OCI-LY7 (cell line): ENCODE results near the gene TMPRSS3. TPM values are rescaled to one million over a fixed set of nuclear protein-coding genes. Genes with fewer than 3 reads are reported as not detected.

Source experiments
- BruUV-seq: library from RNA; stranded (reverse); fragments of 400-500 nt; replicated peaks from 2 replicates; lab custom pipeline; 2021; lab: Mats Ljungman, UMichigan
- CTCF ChIA-PET: fragments of 300-600 bp; sonication (Branson Sonifier 250); formaldehyde crosslinking; loops from one replicate; lab custom pipeline; 2022; ENCODE audit warnings: antibody characterized with exemption; ENCODE audit not compliant: unreplicated experiment; lab: Charles Lee
- POLR2A ChIA-PET: fragments of 300-600 bp; sonication (Branson Sonifier 250); formaldehyde crosslinking; loops from one replicate; lab custom pipeline; 2022; ENCODE audit warnings: antibody characterized with exemption; lab: Charles Lee
- DNase-seq: peaks from one replicate; pipeline ENCODE4 v3.0.0-alpha.2; 2015; ENCODE audit warnings: low spot score
- H2AFZ ChIP-seq: fragments of 200-600 bp; sonication (generic), shearing (Covaris generic); 2 replicates; pipeline ENCODE4 v1.6.1; 2014; ENCODE audit warnings: mild to moderate bottlenecking, antibody characterized with exemption, low read length, moderate library complexity
- H3K27ac ChIP-seq: fragments of 200-600 bp; sonication (generic); 2 replicates; pipeline ENCODE4 v1.5.1; 2014; ENCODE audit warnings: mixed run types, low read depth, mild to moderate bottlenecking, moderate library complexity, low read length, inconsistent platforms; ENCODE audit not compliant: poor library complexity, severe bottlenecking
- H3K36me3 ChIP-seq: fragments of 200-600 bp; sonication (generic); 2 replicates; pipeline ENCODE4 v1.6.1; 2014; ENCODE audit warnings: mild to moderate bottlenecking, antibody characterized with exemption, low read length, moderate library complexity, mixed read lengths; ENCODE audit not compliant: insufficient read depth
- H3K4me1 ChIP-seq: fragments of 200-600 bp; sonication (generic); 2 replicates; pipeline ENCODE4 v1.5.1; 2014; ENCODE audit warnings: mild to moderate bottlenecking, low read length; ENCODE audit not compliant: insufficient read depth, poor library complexity, severe bottlenecking
- H3K4me2 ChIP-seq: fragments of 200-600 bp; sonication (generic); 2 replicates; pipeline ENCODE4 v1.6.1; 2014; ENCODE audit warnings: mild to moderate bottlenecking, low read length
- H3K4me3 ChIP-seq: fragments of 200-600 bp; sonication (generic); 2 replicates; pipeline ENCODE4 v1.5.1; 2014; ENCODE audit warnings: mild to moderate bottlenecking, low read depth, low read length; ENCODE audit not compliant: poor library complexity, severe bottlenecking
- H3K79me2 ChIP-seq: fragments of 200-600 bp; sonication (generic); 2 replicates; pipeline ENCODE4 v1.6.1; 2016; ENCODE audit warnings: low read depth, mild to moderate bottlenecking, low read length, moderate library complexity, mixed read lengths; ENCODE audit not compliant: insufficient read depth
- H3K9me2 ChIP-seq: fragments of 200-600 bp; sonication (generic); 2 replicates; pipeline ENCODE4 v1.6.1; 2016; ENCODE audit warnings: mild to moderate bottlenecking, low read length, mixed read lengths; ENCODE audit not compliant: insufficient read depth
- H3K9me3 ChIP-seq: fragments of 200-600 bp; sonication (generic); 2 replicates; pipeline ENCODE4 v1.6.1; 2014; ENCODE audit warnings: mild to moderate bottlenecking, mixed run types, low read length, mixed read lengths
- H4K20me1 ChIP-seq: fragments of 200-600 bp; sonication (generic); 2 replicates; pipeline ENCODE4 v1.6.1; 2014; ENCODE audit warnings: mild to moderate bottlenecking, antibody characterized with exemption, low read length, moderate library complexity, mixed read lengths; ENCODE audit not compliant: insufficient read depth
- EZH2phosphoT487 ChIP-seq: fragments of 200-600 bp; sonication (generic); IDR thresholded peaks from 2 replicates; pipeline ENCODE4 v1.6.1; 2018; ENCODE audit warnings: low read depth, borderline replicate concordance, mild to moderate bottlenecking, mixed run types, antibody characterized with exemption, low read length, moderate library complexity, mixed read lengths
- intact Hi-C: fragments of 100-400 bp; cut with micrococcal nuclease; formaldehyde crosslinking; loops from one replicate; pipeline ENCODE4 v1.10.0; 2022; ENCODE audit not compliant: unreplicated experiment
- total RNA-seq, 2 experiments: library from RNA; depleted of rRNA in 1 of 2; stranded (reverse); fragments of >200 nt in 1 of 2; shearing (Covaris generic) in 1 of 2; gene quantifications; 2 replicates each; pipeline ENCODE4 v1.2.3, GENCODE V29; 2014 to 2022
- TF ChIP-seq, protein P1 (sequence below): fragments of 200-600 bp; sonication (generic); conservative IDR thresholded peaks from 2 replicates; pipeline ENCODE4 v1.5.1; 2014; ENCODE audit warnings: mild to moderate bottlenecking, antibody characterized with exemption, low read length, moderate library complexity, mixed read lengths

Gene TMPRSS3
- total RNA-seq, 2 experiments from 2014 or later, result not detected

DNA sequence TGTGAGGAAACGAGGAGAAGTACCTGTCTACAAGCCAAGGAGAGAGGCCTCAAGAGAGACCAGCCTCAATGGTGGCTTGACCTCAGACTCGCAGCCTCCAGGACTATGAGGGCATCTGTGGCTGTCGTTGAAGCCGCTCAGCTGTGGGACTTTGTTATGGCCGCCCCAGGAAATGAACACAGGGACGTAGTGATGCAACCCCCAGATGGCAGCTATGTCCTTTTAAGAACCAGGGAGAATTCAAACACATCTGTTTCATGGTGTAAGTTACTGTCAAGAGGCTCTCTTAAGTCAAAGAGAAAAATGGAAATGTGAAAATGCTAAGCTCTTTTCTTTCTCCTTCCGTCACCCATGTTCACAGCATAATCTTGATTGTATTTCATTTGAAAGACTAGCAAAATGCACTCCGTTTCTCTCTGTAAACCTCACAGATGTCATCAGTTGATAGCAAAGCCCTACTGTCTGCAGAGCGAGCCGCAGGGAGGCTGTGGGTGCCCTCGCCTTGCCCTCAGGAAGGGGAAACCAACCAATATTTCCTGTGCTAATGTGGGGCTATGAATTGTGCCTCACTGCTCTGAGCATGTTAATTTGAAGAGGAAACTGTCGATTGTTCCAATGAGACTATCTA lies 29.2 kb upstream of the TMPRSS3 start:
- BruUV-seq, result no TSS peak
- TF ChIP-seq, protein P1, sequence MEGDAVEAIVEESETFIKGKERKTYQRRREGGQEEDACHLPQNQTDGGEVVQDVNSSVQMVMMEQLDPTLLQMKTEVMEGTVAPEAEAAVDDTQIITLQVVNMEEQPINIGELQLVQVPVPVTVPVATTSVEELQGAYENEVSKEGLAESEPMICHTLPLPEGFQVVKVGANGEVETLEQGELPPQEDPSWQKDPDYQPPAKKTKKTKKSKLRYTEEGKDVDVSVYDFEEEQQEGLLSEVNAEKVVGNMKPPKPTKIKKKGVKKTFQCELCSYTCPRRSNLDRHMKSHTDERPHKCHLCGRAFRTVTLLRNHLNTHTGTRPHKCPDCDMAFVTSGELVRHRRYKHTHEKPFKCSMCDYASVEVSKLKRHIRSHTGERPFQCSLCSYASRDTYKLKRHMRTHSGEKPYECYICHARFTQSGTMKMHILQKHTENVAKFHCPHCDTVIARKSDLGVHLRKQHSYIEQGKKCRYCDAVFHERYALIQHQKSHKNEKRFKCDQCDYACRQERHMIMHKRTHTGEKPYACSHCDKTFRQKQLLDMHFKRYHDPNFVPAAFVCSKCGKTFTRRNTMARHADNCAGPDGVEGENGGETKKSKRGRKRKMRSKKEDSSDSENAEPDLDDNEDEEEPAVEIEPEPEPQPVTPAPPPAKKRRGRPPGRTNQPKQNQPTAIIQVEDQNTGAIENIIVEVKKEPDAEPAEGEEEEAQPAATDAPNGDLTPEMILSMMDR, result no peak
- no peak for TF ChIP-seq EZH2phosphoT487
- POLR2A ChIA-PET, result interaction anchor here (1.3 kb wide), 1 partner anchor 58 kb away, joined by 3 read pairs; no protein-coding TSS in a partner anchor
- intact Hi-C loops, result no loop called here
- CTCF ChIA-PET, result no interaction called here
- H2AFZ ChIP-seq, result no peak overlapping the region
- no peaks in the 10 kb centered on the region for H3K9me3 ChIP-seq
- DNase-seq, result no peak
- H3K4me1 ChIP-seq, result no peaks in the 10 kb centered on the region
- no peaks in the 10 kb centered on the region for H3K9me2 ChIP-seq
- no peaks in the 10 kb centered on the region for H3K79me2 ChIP-seq
- H4K20me1 ChIP-seq, result no peaks in the 10 kb centered on the region
- H3K27ac ChIP-seq, result no peak overlapping the region
- no peak overlapping the region for H3K4me3 ChIP-seq
- no peak overlapping the region for H3K4me2 ChIP-seq
- no peaks in the 10 kb centered on the region for H3K36me3 ChIP-seq

DNA sequence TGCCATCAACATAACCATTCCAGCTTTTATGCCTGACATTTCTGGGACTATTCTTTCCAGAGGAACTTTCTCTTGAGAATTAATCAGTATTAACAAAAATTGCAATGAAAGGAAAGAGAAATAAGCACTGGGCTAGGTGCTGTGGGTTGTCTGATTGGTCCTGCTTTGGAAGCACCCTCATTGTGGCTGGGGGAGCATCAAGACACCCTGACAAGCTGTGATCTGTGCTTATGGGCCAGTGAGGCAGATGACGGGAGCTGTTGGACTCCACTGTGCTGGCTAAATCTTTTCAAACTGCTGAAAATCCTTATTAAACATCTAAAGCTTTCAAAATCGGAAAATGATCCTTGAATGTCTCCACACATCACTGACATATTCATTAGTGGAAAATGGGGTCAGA lies 27.8 kb upstream of the TMPRSS3 start:
- BruUV-seq, result no TSS peak
- Histone ChIP-seq H3K9me3 (no peaks in the 10 kb centered on the region), H3K9me2 (no peaks in the 10 kb centered on the region), H3K27ac (no peak overlapping the region), H3K4me2 (no peak overlapping the region), H3K4me3 (no peak overlapping the region), H3K79me2 (no peaks in the 10 kb centered on the region), H2AFZ (no peak overlapping the region), H3K4me1 (no peaks in the 10 kb centered on the region), H4K20me1 (no peaks in the 10 kb centered on the region), H3K36me3 (no peaks in the 10 kb centered on the region)
- POLR2A ChIA-PET, result interaction anchor here (0.8 kb wide), 1 partner anchor 344 kb away, joined by 3 read pairs; no protein-coding TSS in a partner anchor
- no peak for TF ChIP-seq EZH2phosphoT487
- TF ChIP-seq, protein P1, result no peak
- DNase-seq, result no peak
- intact Hi-C loops, result no loop called here
- CTCF ChIA-PET, result no interaction called here

DNA sequence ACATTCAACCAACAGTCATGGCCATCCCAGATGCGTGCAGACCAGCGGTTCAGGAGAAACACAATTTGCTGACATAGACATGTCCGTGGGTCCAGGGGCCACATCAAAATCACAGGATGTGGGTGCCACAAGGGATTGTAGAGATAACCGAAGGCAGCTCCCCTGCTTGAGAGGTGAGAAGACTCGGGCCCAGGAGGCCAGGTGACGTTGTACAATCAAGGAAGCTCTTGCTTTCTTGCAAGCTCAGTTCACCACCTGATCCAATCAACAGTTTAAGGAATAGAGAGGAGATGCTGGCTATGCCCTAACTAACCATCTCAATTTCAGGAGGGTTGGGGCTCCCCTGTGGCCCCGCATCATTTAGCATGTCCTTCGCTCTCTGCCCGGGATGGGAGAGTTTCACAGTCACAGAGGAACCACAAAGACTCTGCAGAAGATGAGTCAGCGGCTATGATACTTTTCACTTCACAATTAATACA lies 27.4 kb upstream of the TMPRSS3 start:
- Histone ChIP-seq H3K4me1 (no peaks in the 10 kb centered on the region), H3K4me3 (no peak overlapping the region), H2AFZ (no peak overlapping the region), H3K9me3 (no peaks in the 10 kb centered on the region), H3K27ac (no peak overlapping the region), H3K79me2 (no peaks in the 10 kb centered on the region), H3K4me2 (no peak overlapping the region), H3K9me2 (no peaks in the 10 kb centered on the region), H3K36me3 (no peaks in the 10 kb centered on the region), H4K20me1 (no peaks in the 10 kb centered on the region)
- BruUV-seq, result no TSS peak
- CTCF ChIA-PET, result no interaction called here
- intact Hi-C loops, result no loop called here
- DNase-seq, result no peak
- POLR2A ChIA-PET, result interaction anchor here (0.8 kb wide), 1 partner anchor 345 kb away, joined by 3 read pairs; no protein-coding TSS in a partner anchor
- no peak for TF ChIP-seq EZH2phosphoT487
- TF ChIP-seq, protein P1, result no peak
